ENCODE data around the gene HS6ST1. TPM values are rescaled to one million over a fixed set of nuclear protein-coding genes. Genes with fewer than 3 reads are reported as not detected.

The HS6ST1 gene
- total RNA-seq, 2 donors from 2014 or later, result 21.8 to 32.4 TPM

GRCh38 chr2:128215897-128216642 is 102.6 kb downstream of the HS6ST1 start:
- Histone ChIP-seq H3K4me3 (no peak overlapping the region), H3K36me3 (no peaks in the 10 kb centered on the region), H3K9me3 (no peaks in the 10 kb centered on the region), H3K4me1 (ENCODE audit: control insufficient read depth in 1 of 2, low read depth in 2 of 2) (no peaks in the 10 kb centered on the region), H3K27ac (no peak overlapping the region), H3K27me3 (replicated peaks; ENCODE audit: insufficient read depth) (no peaks in the 10 kb centered on the region)
- ATAC-seq (ENCODE audit: insufficient number of reproducible peaks, low FRiP score, low read depth), result no peak
- no peak for DNase-seq (ENCODE audit: low spot score)
- no peak for TF ChIP-seq CTCF (IDR thresholded peaks at IDR 0.05)

Other genes with a start within 250 kb of the HS6ST1 start
- 10 to 100 TPM; 71.3 to 86.2 TPM for gene UGGT1, start 227.7 kb downstream of the HS6ST1 start, total RNA-seq